Ascending aorta (tissue), 2 donors: ENCODE results near the gene ACTN1. TPM values are rescaled to one million over a fixed set of nuclear protein-coding genes. Genes with fewer than 3 reads are reported as not detected.
A peak's percentile ranks its signal among the peaks of the same experiment; 100 is the strongest.

ENCODE experiments used
- DNase-seq, 2 donors: peaks; one replicate each; pipeline ENCODE4 v3.0.0-alpha.2; 2019; ENCODE audit warnings: low spot score in 2 of 2
- H3K27ac ChIP-seq, 2 donors: fragments of 200-600 bp; sonication (generic); one replicate each; pipeline ENCODE4 v1.5.1; 2016 to 2017; ENCODE audit warnings: mild to moderate bottlenecking in 1 of 2
- H3K27me3 ChIP-seq: fragments of 200-600 bp; sonication (generic); one replicate; pipeline ENCODE4 v1.5.1; 2017
- H3K36me3 ChIP-seq, 2 donors: fragments of 200-600 bp; sonication (generic); one replicate each; pipeline ENCODE4 v1.5.1; 2016
- H3K4me1 ChIP-seq, 2 donors: fragments of 200-600 bp; sonication (generic); one replicate each; pipeline ENCODE4 v1.5.1; 2016 to 2017; ENCODE audit warnings: mild to moderate bottlenecking in 1 of 2
- H3K4me3 ChIP-seq, 2 donors: fragments of 200-600 bp; sonication (generic); one replicate each; pipeline ENCODE4 v1.5.1; 2016 to 2017; ENCODE audit warnings: mild to moderate bottlenecking in 1 of 2
- H3K9me3 ChIP-seq, 2 donors: fragments of 200-600 bp; sonication (generic); one replicate each; pipeline ENCODE4 v1.5.1; 2016
- intact Hi-C: fragments of 100-400 bp; cut with DNase I; formaldehyde crosslinking; loops from one replicate; pipeline ENCODE4 v1.15.1; 2023
- total RNA-seq: library from RNA; depleted of rRNA; stranded (reverse); fragments of >200 nt; gene quantifications from one replicate; pipeline ENCODE4 v1.1.0, GENCODE V29; 2016
- TF ChIP-seq, protein P1 (sequence below), 3 experiments: fragments of 200-600 bp in 2 of 3; fragments of 450-650 bp in 1 of 3; sonication (generic) in 2 of 3; IDR thresholded peaks; one replicate each; pipeline ENCODE4 v1.5.1; 2016 to 2019; ENCODE audit warnings: antibody characterized with exemption in 3 of 3, mild to moderate bottlenecking in 1 of 3, moderate library complexity in 1 of 3

ACTN1 gene
- total RNA-seq, 1 donor from 2014 or later: 814 TPM

- Histone ChIP-seq H3K4me3 (peak overlapping the region in 1 of 2 donors; percentile 52), H3K4me1 (peaks cover 63 to 96% of the 10 kb centered on the region in 2 donors), H3K9me3 (no peaks in the 10 kb centered on the region), H3K27me3 (no peaks in the 10 kb centered on the region), H3K27ac (peak overlapping the region; percentile 92 to 93), H3K36me3 (no peaks in the 10 kb centered on the region)
- intact Hi-C loops: no loop called here
- TF ChIP-seq, protein P1, sequence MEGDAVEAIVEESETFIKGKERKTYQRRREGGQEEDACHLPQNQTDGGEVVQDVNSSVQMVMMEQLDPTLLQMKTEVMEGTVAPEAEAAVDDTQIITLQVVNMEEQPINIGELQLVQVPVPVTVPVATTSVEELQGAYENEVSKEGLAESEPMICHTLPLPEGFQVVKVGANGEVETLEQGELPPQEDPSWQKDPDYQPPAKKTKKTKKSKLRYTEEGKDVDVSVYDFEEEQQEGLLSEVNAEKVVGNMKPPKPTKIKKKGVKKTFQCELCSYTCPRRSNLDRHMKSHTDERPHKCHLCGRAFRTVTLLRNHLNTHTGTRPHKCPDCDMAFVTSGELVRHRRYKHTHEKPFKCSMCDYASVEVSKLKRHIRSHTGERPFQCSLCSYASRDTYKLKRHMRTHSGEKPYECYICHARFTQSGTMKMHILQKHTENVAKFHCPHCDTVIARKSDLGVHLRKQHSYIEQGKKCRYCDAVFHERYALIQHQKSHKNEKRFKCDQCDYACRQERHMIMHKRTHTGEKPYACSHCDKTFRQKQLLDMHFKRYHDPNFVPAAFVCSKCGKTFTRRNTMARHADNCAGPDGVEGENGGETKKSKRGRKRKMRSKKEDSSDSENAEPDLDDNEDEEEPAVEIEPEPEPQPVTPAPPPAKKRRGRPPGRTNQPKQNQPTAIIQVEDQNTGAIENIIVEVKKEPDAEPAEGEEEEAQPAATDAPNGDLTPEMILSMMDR (IDR thresholded peaks at IDR 0.05): peak in 1 of 3 experiments; percentile 11
- no peak for DNase-seq
These were observed 33.3 kb downstream of the ACTN1 start for GRCh38 chr14:68945585-68946488.

GRCh38 chr14:68945190-68945584 lies 33.9 kb downstream of the ACTN1 start:
- Histone ChIP-seq H3K27ac (peak overlapping the region; percentile 92 to 93), H3K4me3 (peak overlapping the region in 1 of 2 donors; percentile 52), H3K27me3 (no peaks in the 10 kb centered on the region), H3K36me3 (no peaks in the 10 kb centered on the region), H3K9me3 (no peaks in the 10 kb centered on the region), H3K4me1 (peaks cover 67 to 97% of the 10 kb centered on the region in 2 donors)
- TF ChIP-seq, protein P1 (IDR thresholded peaks at IDR 0.05): no peak
- DNase-seq: no peak
- intact Hi-C loops: no loop called here

GRCh38 chr14:68944162-68944561 lies 34.9 kb downstream of the ACTN1 start:
- intact Hi-C loops: loop anchor here (5.0 kb wide), 1 partner anchor 152 kb away; the partner anchor contains the start of gene ZFP36L1
- Histone ChIP-seq H3K4me3 (peak overlapping the region in 1 of 2 donors; percentile 38), H3K27me3 (no peaks in the 10 kb centered on the region), H3K36me3 (no peaks in the 10 kb centered on the region), H3K4me1 (peaks cover 67 to 95% of the 10 kb centered on the region in 2 donors), H3K27ac (peak overlapping the region; percentile 92 to 93), H3K9me3 (no peaks in the 10 kb centered on the region)
- TF ChIP-seq, protein P1 (IDR thresholded peaks at IDR 0.05): no peak
- no peak for DNase-seq

GRCh38 chr14:68943107-68943506 lies 36.0 kb downstream of the ACTN1 start:
- intact Hi-C loops: loop anchor here (5.0 kb wide), 1 partner anchor 151 kb away; the partner anchor contains the start of gene ZFP36L1
- H3K27ac ChIP-seq: peak overlapping the region; percentile 92 to 93
- TF ChIP-seq, protein P1 (IDR thresholded peaks at IDR 0.05): no peak
- H3K4me3 ChIP-seq: peak overlapping the region in 1 of 2 donors; percentile 11
- peaks cover 67 to 95% of the 10 kb centered on the region in 2 donors for H3K4me1 ChIP-seq
- no peaks in the 10 kb centered on the region for H3K9me3 ChIP-seq
- H3K27me3 ChIP-seq: no peaks in the 10 kb centered on the region
- H3K36me3 ChIP-seq: peaks cover 0 to 6% of the 10 kb centered on the region in 2 donors
- DNase-seq: no peak

DNA sequence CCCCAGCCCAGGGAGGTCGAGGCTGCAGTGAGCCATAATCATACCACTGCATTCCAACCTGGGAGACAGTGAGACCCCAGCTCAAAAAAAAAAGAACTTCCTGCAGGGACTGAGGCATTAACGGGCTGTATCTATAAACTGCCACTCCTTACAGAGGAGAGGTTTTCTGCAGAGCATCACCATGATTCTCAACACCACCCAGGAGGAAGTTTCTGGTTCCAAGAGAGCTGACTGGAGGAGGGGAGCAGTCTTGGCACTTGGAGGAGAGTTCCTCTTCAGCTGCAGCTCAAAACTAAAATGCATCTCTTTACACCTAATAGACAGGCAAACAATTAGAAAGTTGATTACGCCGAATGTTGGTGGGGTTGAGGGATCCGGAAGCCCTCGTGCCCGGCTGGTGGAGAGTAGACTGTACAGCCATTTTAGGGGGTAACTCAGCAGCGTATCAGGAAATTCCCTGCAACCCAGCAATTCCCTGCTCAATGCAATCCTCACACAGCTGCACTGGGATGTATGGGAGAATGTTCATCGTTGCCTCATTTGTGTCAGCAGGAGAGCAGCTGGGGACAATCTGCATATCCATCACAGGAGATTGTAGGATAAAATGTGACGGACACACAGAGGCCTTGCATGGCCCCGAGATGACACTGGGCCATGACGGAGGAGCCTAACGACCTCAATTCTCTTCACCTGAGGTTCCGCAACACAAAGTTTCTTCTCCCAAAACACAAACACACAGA lies 36.6 kb downstream of the ACTN1 start:
- peaks cover 0 to 6% of the 10 kb centered on the region in 2 donors for H3K36me3 ChIP-seq
- TF ChIP-seq, protein P1 (IDR thresholded peaks at IDR 0.05): no peak
- no peak overlapping the region for H3K4me3 ChIP-seq
- peaks cover 63 to 95% of the 10 kb centered on the region in 2 donors for H3K4me1 ChIP-seq
- intact Hi-C loops: loop anchor here (5.0 kb wide), 1 partner anchor 150 kb away; the partner anchor contains the start of gene ZFP36L1
- no peaks in the 10 kb centered on the region for H3K9me3 ChIP-seq
- no peak for DNase-seq
- H3K27me3 ChIP-seq: no peaks in the 10 kb centered on the region
- H3K27ac ChIP-seq: peak overlapping the region; percentile 92 to 93
